HG02973 (cell line): ENCODE measurements around the gene ARHGAP35.
"Not testable (repeated sequence)": the region's sequence is repeated elsewhere in the genome, so short reads cannot be mapped to it uniquely, and the experiment has no call there.

Source experiments
- ATAC-seq: cut with Tn5 transposase; IDR thresholded peaks from one replicate; pipeline ENCODE4 v1.9.1; 2021; ENCODE audit warnings: moderate library complexity; ENCODE audit not compliant: unreplicated experiment

The ARHGAP35 gene

DNA sequence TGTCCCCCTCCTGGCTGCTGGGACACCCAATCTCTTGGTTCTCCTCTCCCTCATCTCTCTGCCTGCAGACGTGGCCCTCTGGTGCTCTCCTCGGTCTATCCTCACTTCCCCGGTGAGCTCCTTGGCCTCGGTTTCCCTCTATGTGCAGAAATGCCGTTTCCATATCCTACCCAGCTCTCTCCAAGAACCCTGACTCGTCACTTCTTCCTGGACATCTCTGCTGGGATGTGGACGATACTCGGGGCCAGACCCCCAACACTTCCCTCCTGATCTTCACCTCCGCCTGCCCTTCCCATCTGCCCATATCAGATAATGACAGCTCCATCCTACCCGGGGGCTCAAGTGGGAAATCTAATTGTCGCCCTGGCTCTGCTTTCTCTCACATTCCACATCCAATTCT lies 18.0 kb upstream of the ARHGAP35 start:
- no peak for ATAC-seq

- no peak for ATAC-seq
Measured at GRCh38 chr19:46844067-46844489, 16.7 kb upstream of the ARHGAP35 start.

DNA sequence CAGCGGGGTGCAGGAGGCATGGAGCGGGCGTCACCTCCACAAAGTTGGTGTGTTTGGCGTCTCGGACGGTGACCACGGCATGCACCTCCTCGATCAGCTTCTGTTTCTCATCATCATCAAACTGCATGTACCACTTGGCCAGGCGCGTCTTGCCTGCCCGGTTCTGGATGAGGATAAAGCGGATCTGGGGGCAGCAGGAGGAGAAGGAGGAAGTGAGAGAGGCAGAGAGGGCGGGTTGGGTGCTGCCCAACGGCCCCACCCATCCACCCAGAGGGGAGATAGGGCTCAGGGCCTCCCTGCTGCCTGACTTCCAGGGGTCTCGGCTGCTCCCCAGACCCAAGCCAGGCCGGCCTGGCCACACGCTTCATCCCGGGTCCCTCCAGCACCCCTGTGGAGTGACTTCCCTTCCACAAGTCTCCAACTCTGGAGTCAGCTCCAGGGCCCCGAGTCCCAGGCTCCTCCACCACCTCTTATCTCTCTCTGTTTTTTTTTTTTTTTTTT lies 14.8 kb upstream of the ARHGAP35 start:
- ATAC-seq = no peak

DNA sequence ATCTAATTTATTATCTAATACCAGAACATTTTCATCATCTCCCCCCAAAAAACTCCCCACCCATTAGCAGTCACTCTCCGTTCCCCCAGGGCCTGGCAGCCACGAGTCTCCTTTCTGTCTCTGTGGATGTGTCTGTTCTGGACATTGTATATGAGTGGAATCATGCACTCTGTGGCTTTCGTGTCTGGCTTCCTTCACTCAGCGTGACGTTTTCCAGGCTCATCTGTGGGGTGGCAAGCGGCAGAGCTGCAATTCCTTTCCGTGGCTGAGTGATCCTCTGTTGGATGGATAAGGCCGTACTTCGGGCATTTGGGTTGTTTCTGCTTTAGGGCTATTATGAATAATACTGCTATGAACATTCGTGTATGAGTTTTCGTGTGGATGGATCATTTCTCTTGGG lies 13.3 kb upstream of the ARHGAP35 start:
- ATAC-seq = no peak

GRCh38 chr19:46848389-46848788 lies 12.4 kb upstream of the ARHGAP35 start:
- no peak for ATAC-seq

DNA sequence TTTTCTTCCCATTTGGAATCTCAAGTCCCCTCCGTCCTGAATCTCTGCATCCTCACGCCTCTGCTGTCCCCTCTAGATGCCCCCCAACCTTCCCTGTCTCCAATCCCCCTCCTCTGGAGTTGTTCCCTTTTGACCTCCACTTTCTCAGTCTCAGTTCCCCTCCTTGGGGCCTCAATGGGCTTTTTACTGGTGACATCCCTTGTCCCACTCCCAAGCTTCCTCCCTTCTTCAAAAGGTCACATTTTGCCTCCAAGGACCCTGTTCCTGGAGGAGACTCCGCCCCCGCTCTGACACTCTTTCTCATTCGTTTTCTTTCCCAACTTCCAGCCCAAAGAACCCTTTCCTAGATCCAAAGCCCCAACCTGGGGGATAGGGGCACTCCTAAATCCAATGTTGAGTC lies 11.2 kb upstream of the ARHGAP35 start:
- no peak for ATAC-seq

GRCh38 chr19:46850228-46851203 lies 10.3 kb upstream of the ARHGAP35 start, which contains the start of gene AP2S1:
TSS of gene AP2S1 (minus strand) at chr19:46850846. CDS start at chr19:46850766, 80 bp downstream.
- ATAC-seq = peak; percentile 89

- no peak for ATAC-seq
Measured at GRCh38 chr19:46852830-46853229, 8.0 kb upstream of the ARHGAP35 start.

DNA sequence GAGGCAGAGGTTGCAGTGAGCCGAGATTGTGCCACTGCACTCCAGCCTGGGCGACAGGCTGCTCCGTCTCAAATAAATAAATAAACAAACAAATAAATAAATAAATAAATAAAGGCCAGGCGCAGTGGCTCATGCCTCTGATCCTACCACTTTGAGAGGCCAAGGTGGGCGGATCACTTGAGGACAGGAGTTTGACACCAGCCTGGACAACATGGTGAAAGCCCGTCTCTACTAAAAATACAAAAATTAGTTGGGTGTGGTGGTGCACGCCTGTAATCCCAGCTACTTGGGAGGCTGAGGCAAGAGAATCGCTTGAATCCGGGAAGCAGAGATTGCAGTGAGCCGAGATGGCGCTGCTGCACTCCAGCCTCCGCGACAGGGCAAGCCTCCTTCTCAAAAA lies 6.1 kb upstream of the ARHGAP35 start:
- not testable (repeated sequence) for ATAC-seq

- peak; percentile 35 for ATAC-seq
Measured at GRCh38 chr19:46856062-46857022, 4.5 kb upstream of the ARHGAP35 start.

GRCh38 chr19:46859637-46860124 lies 1.1 kb upstream of the ARHGAP35 start:
- no peak for ATAC-seq

- ATAC-seq = peak; percentile 67
Measured at GRCh38 chr19:46860125-46860845, 512 bp upstream of the ARHGAP35 start.

GRCh38 chr19:46861691-46862502 lies 1.1 kb downstream of the ARHGAP35 start:
- no peak for ATAC-seq

DNA sequence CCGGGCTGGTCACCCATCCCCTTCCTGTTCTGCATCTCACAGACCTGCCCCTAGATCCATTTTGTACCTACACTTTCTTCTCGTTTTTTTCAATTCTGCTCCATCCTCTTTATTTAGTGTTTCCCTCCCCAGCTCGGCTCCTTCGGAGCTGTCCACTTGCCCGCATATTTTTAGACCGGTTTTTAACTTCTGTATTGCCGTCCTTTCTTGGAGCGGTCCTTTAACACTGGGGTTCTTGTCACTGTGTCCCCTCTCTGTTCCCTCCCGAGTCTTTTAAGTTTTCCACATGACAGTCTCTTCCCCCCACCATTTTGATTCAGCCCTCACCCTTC lies 1.7 kb downstream of the ARHGAP35 start:
- ATAC-seq = no peak

DNA sequence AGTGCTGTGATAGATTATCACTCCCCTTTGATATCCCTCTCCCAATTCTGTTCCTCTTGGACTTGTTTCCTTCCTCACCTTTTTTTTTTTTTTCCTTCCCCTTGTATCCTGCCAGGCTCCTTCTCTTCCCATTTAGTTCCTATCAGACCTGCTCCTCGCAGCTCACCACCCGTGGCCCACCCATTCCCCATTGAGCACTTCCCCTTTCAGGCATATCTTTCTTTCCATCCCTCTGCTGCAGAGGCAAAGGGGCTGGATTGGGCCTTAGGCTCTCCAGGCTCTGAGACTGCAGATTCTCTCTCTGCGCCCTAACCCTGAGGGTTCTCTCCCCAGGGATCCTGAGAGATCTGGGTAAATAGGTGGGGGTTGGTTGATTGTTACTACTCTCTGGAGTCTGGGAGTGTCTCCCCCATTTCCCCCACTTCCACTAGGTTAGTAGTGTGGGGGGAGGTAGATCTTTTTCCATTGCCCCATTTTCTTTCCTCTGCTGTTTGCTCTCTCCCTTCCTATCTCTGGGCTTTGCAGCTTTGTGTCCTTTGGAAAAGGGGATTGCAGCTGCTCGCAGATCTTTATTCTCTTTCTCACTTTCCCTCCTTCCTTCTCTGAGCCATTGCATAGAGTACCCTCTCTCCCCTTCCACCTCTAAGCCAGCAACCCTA lies 2.3 kb downstream of the ARHGAP35 start:
- ATAC-seq = no peak

DNA sequence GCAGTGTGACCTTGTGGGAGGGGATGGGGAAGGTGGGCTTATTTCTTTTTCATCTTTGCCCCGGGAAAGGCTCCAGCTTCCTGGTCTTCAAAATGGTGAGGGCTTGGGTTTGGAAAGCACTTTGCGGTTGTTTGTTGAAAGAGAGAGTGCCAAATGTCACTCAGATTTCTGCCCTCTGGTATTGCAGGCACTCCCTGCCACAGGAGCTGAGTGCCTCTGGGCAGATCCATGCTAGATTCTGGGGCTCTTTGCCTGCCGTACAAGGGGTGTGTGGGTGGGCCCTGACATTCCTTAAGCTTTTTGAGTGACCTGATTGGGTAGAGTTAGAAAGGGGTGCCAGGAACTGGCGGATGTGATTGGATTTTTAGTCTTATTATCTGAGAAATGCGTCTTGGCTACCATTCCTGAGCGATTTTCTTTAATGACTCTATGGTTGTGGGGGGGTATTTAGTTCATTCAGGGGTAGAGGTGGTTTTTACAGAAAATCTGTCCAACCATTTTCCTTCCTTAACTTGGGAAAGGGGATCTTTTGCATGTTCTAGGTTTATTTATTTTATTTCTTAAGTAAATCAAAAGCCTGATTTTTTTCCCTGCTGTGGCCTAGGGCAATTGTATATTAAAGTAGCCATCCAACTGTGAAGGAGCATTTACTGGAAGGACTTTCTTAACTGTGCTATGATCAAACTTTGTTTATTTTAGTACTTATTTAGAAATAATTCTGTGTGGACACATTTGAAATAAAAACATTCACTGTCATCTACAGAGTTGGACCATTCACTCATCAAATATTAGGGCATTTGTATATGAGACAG lies 3.2 kb downstream of the ARHGAP35 start:
- no peak for ATAC-seq

DNA sequence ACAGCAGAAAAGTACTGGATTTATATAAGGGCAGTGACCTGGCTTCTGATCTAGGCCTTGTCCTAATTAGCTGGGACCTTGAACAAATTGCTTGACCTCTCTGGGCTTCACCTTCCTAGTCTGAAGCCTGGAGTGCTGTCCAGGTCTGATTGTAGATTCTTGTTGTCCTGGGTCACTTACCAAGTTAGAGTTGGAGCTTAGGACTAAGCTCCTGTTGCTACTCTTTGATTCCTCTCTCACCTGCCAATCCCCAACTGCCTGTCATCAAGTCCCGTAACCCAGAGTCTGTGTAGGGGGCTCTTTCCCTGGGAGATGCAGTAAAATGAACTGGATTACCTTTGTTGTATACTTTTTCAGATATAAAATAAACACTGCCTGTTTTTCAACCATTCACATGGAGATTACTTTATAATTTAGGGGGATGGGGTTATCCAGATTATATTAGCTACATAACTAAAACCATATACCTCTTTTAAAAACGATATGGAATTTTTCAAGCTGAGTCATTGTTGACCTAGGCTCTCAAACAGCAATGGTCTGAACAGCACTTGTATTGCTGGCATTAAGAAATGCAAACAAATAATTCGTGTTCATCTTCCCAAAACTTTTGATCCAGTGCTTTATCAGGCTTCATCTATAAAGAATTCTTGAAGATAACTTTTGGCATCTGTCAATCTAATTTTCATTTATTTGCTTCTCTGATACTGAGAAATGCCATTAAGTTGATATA lies 5.8 kb downstream of the ARHGAP35 start:
- no peak for ATAC-seq

GRCh38 chr19:46867170-46867569 lies 6.4 kb downstream of the ARHGAP35 start:
- ATAC-seq = no peak
